Breast epithelium (tissue), 3 donors: ENCODE measurements around the gene ARID5B.

ENCODE experiments used
- POLR2AphosphoS5 ChIP-seq, 3 donors: sonication (generic); formaldehyde crosslinking; IDR thresholded peaks; one replicate each; pipeline ENCODE4 v1.6.1; 2017; ENCODE audit warnings: antibody characterized with exemption in 3 of 3
- TF ChIP-seq, protein P1 (sequence below), 3 donors: fragments of 450-650 bp; IDR thresholded peaks; one replicate each; pipeline ENCODE4 v1.5.1; 2016 to 2017; ENCODE audit warnings: antibody characterized with exemption in 3 of 3, mild to moderate bottlenecking in 3 of 3, moderate library complexity in 3 of 3

DNA sequence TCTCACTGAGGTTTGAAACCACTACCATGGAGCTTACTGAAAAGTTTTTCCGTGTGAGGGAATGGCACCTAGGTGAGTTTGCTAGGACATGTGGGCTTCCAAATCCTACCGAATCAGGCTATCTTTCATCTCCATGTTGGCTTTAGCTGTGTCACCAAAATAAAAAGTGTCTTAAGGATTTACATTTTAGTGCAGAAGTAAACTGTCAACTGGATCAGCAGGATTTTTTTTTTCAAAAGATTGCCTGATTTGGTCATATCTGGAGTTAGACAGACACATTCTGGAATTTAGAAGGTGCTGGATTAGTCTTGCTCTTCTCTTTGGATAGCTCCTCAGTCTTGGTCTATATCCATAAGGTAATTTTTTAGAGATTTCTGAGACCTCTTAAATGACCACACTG, 5.5 kb downstream of the ARID5B start:
- TF ChIP-seq, protein P1, sequence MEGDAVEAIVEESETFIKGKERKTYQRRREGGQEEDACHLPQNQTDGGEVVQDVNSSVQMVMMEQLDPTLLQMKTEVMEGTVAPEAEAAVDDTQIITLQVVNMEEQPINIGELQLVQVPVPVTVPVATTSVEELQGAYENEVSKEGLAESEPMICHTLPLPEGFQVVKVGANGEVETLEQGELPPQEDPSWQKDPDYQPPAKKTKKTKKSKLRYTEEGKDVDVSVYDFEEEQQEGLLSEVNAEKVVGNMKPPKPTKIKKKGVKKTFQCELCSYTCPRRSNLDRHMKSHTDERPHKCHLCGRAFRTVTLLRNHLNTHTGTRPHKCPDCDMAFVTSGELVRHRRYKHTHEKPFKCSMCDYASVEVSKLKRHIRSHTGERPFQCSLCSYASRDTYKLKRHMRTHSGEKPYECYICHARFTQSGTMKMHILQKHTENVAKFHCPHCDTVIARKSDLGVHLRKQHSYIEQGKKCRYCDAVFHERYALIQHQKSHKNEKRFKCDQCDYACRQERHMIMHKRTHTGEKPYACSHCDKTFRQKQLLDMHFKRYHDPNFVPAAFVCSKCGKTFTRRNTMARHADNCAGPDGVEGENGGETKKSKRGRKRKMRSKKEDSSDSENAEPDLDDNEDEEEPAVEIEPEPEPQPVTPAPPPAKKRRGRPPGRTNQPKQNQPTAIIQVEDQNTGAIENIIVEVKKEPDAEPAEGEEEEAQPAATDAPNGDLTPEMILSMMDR (IDR thresholded peaks at IDR 0.05) = no peak
- TF ChIP-seq POLR2AphosphoS5 (IDR thresholded peaks at IDR 0.05) = no peak
